Measurements from ENCODE around the gene SLC39A11.

DNA sequence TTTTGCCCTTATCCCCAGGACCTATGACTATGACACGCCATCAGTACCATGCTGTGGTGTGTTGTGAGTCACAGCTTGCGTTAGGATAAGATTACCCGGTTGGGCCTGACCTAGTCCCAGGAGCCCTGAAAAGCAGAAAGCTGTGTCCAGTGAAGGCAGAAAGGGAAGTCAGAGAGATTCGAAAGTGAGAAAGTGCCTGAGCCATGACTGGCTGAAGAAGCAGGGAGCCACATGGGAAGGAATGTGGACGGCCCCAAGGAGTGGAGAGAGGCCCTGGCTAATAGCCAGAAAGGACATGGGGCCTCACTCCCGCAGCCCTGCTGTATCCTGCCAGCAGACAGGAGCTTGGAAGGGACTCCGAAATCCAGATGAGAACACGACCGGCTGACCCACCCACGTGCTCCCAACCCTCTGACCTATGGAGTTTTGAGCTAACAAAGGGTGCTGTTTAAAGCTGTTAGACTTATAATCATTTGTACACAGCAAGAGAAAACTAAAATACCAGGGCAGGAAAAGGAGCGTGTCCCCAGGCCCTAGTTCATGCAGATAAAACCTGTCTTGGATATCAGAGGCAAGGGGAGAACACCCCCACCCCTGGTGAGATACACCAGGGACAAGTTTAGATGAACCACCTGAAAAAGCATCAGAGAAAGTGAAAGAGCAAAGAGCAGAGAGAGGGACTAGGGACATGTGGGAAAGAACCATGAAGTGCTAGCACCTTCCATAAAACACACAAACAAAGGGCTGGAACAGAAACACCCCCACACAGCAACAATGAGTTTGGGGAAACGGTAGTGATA, 115.3 kb downstream of the SLC39A11 start:
- TF ChIP-seq, protein P1, sequence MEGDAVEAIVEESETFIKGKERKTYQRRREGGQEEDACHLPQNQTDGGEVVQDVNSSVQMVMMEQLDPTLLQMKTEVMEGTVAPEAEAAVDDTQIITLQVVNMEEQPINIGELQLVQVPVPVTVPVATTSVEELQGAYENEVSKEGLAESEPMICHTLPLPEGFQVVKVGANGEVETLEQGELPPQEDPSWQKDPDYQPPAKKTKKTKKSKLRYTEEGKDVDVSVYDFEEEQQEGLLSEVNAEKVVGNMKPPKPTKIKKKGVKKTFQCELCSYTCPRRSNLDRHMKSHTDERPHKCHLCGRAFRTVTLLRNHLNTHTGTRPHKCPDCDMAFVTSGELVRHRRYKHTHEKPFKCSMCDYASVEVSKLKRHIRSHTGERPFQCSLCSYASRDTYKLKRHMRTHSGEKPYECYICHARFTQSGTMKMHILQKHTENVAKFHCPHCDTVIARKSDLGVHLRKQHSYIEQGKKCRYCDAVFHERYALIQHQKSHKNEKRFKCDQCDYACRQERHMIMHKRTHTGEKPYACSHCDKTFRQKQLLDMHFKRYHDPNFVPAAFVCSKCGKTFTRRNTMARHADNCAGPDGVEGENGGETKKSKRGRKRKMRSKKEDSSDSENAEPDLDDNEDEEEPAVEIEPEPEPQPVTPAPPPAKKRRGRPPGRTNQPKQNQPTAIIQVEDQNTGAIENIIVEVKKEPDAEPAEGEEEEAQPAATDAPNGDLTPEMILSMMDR (IDR thresholded peaks at IDR 0.05 in 2 of 3, conservative IDR thresholded peaks at IDR 0.05 in 1 of 3; ENCODE audit: borderline replicate concordance in 1 of 3, insufficient read depth in 1 of 3, low read depth in 2 of 3, low read length in 2 of 3) = no peak
- no peak for TF ChIP-seq POLR2A (IDR thresholded peaks at IDR 0.05; ENCODE audit: borderline replicate concordance, extremely low read depth, insufficient read depth, insufficient read length)
- peak; percentile 81 for TF ChIP-seq MAX (IDR thresholded peaks at IDR 0.05)
- TF ChIP-seq ZNF274 (IDR thresholded peaks at IDR 0.05; ENCODE audit: low read depth, low read length) = no peak
- TF ChIP-seq ATF3 (IDR thresholded peaks at IDR 0.05) = no peak
- no peak for TF ChIP-seq EZH2phosphoT487 (IDR thresholded peaks at IDR 0.05; ENCODE audit: borderline replicate concordance)
- peak; percentile 40; the same call in 1 of the 2 replicates for TF ChIP-seq POLR2AphosphoS5 (IDR thresholded peaks at IDR 0.05; ENCODE audit: low read depth, low read length)
- TF ChIP-seq FOSL1 (IDR thresholded peaks at IDR 0.05; ENCODE audit: low read depth) = peak; percentile 73
- TF ChIP-seq ELF1 (IDR thresholded peaks at IDR 0.05; ENCODE audit: borderline replicate concordance, low read depth) = no peak
- peak; percentile 80 for TF ChIP-seq CBX3 (IDR thresholded peaks at IDR 0.05; ENCODE audit: low read depth)
- TF ChIP-seq CEBPB (IDR thresholded peaks at IDR 0.05; ENCODE audit: low read depth) = no peak
- no peak for TF ChIP-seq SIN3A (IDR thresholded peaks at IDR 0.05; ENCODE audit: low read depth)
- TF ChIP-seq ZFX (IDR thresholded peaks at IDR 0.05) = peak; percentile 20; the same call in 1 of the 2 replicates
- peak; percentile 66 for TF ChIP-seq JUND (IDR thresholded peaks at IDR 0.05)
